GM12878 (cell line): ENCODE measurements around the gene SEL1L3.

ENCODE experiments used
- ELK1 ChIP-seq: IDR thresholded peaks from 2 replicates; pipeline ENCODE4 v1.6.1; 2012; ENCODE audit warnings: low read depth, low read length, improper control_type of control experiment
- EZH2 ChIP-seq: IDR thresholded peaks from 2 replicates; pipeline ENCODE4 v1.6.1; 2012; ENCODE audit warnings: low read depth, mild to moderate bottlenecking, control low read depth, inconsistent platforms, low read length, borderline replicate concordance; ENCODE audit not compliant: control insufficient read depth
- FOXK2 ChIP-seq: fragments of 450-650 bp; IDR thresholded peaks from 2 replicates; pipeline ENCODE4 v1.6.1; 2017; ENCODE audit warnings: mild to moderate bottlenecking, moderate library complexity
- JUND ChIP-seq: IDR thresholded peaks from 2 replicates; pipeline ENCODE4 v1.6.1; 2012; ENCODE audit warnings: low read depth, mild to moderate bottlenecking, low read length, improper control_type of control experiment, moderate library complexity
- MEF2A ChIP-seq: IDR thresholded peaks from 2 replicates; pipeline ENCODE4 v1.6.1; 2011; ENCODE audit warnings: low read depth, mild to moderate bottlenecking, low read length, moderate library complexity; ENCODE audit not compliant: insufficient read depth
- PRDM15 ChIP-seq: fragments of 450-650 bp; formaldehyde crosslinking; IDR thresholded peaks from 2 replicates; pipeline ENCODE4 v1.4.0; 2020; ENCODE audit warnings: mild to moderate bottlenecking, moderate library complexity
- RAD51 ChIP-seq: fragments of 450-650 bp; IDR thresholded peaks from 2 replicates; pipeline ENCODE4 v1.6.1; 2016; ENCODE audit warnings: moderate library complexity, mild to moderate bottlenecking, inconsistent platforms
- SMARCA5 ChIP-seq: fragments of 450-650 bp; IDR thresholded peaks from 2 replicates; pipeline ENCODE4 v1.6.1; 2017; ENCODE audit warnings: mild to moderate bottlenecking
- SRF ChIP-seq, 2 experiments: IDR thresholded peaks; 2 replicates each; pipeline ENCODE4 v1.6.1; 2011; ENCODE audit warnings: low read depth in 2 of 2, low read length in 2 of 2, mild to moderate bottlenecking in 1 of 2, moderate library complexity in 1 of 2
- SUZ12 ChIP-seq: fragments of 200-600 bp; sonication (generic); IDR thresholded peaks from one replicate; pipeline ENCODE4 v1.6.1; 2018; ENCODE audit warnings: antibody characterized with exemption, mild to moderate bottlenecking; ENCODE audit not compliant: unreplicated experiment

- TF ChIP-seq FOXK2 (no peak), SMARCA5 (no peak), EZH2 (no peak), MEF2A (no peak), RAD51 (no peak), JUND (no peak), SUZ12 (no peak), ELK1 (no peak), SRF (IDR thresholded peaks at IDR 0.05; ENCODE audit: low read depth in 2 of 2, low read length in 2 of 2) (no peak), PRDM15 (no peak)
These were observed 34.9 kb downstream of the SEL1L3 start for GRCh38 chr4:25827897-25828296.
